ENCODE results near the gene SUFU.

SUFU gene

DNA sequence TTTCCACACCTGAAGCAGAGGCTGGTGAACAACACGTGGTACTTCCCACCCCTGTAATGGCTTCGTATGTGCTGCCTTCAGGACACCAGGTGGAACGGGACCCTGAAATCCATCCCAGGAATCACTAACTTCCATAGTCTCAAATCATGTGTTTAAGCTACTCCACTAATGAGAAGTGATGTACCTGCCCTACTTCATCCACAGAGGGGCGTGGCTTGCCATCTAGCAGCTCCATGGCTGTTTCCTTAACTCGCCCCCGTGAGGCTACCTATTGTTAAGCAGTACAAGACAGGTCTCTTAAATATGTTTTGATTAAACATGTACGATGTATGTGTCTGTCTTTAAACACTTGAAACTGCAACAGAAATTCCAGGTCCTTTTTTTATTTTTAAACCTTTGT, 178.6 kb downstream of the SUFU start:
- H3K4me3 ChIP-seq (ENCODE audit: low read depth, low read length) = no peak overlapping the region

DNA sequence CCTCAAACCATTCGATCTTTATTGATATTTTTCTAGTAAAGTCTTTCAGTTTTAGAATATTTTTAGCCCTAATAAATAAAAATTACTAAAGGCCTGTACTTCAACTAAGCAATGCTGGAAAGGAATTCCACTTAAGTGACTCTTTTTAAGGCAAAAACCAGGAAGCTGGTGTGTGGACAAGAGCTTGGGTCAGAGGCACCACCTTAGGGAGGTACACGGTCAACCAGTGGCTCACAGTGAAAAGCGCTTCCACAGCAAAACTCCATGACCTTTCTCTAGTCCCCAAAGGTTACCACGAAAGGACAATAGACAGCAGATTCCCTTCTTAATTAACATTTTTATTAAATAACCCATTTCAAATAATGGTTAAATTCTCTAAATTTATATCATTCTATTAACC, 179.2 kb downstream of the SUFU start:
- H3K4me3 ChIP-seq (ENCODE audit: low read depth, low read length) = no peak overlapping the region

All from iPS-11a (cell line).